ENCODE measurements around the gene RIC8B.

The RIC8B gene

DNA sequence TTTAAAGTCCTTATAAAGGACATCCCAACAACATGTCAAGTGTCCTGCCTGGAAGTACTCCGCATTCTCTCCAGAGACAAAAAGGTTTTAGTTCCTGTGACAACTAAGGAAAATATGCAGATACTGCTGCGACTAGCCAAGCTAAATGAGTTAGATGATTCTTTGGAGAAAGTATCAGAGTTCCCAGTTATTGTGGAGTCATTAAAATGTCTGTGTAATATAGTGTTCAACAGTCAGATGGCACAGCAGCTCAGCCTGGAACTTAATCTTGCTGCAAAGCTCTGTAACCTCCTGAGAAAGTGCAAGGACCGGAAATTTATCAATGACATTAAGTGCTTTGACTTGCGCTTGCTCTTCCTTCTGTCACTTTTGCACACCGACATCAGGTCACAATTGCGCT is 40.2 kb downstream of the RIC8B start:
- TF ChIP-seq, protein P1, sequence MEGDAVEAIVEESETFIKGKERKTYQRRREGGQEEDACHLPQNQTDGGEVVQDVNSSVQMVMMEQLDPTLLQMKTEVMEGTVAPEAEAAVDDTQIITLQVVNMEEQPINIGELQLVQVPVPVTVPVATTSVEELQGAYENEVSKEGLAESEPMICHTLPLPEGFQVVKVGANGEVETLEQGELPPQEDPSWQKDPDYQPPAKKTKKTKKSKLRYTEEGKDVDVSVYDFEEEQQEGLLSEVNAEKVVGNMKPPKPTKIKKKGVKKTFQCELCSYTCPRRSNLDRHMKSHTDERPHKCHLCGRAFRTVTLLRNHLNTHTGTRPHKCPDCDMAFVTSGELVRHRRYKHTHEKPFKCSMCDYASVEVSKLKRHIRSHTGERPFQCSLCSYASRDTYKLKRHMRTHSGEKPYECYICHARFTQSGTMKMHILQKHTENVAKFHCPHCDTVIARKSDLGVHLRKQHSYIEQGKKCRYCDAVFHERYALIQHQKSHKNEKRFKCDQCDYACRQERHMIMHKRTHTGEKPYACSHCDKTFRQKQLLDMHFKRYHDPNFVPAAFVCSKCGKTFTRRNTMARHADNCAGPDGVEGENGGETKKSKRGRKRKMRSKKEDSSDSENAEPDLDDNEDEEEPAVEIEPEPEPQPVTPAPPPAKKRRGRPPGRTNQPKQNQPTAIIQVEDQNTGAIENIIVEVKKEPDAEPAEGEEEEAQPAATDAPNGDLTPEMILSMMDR (IDR thresholded peaks at IDR 0.05; ENCODE audit: low read depth, low read length), result no peak
- no peak for DNase-seq (ENCODE audit: extremely low read depth, low read depth)

DNA sequence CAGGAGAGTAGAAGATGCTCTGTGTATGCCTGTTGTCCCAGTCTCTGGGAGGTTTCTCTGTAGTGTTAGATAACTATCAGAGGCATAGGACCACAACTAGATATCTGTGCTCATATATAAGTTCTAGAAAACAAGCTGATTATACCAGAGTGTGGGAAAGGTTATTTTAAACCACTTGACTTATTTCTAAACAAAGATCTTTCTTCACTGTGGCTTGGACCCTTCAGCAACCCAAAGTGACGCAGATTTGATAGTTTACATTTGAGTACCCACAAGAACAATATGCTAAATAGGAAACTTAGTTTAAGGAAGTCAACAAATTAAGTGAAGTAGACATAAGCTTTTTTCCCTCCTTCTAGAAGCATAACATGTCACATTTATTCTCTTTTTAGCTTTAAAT is 41.3 kb downstream of the RIC8B start:
- TF ChIP-seq, protein P1 (IDR thresholded peaks at IDR 0.05; ENCODE audit: low read depth, low read length), result no peak

DNA sequence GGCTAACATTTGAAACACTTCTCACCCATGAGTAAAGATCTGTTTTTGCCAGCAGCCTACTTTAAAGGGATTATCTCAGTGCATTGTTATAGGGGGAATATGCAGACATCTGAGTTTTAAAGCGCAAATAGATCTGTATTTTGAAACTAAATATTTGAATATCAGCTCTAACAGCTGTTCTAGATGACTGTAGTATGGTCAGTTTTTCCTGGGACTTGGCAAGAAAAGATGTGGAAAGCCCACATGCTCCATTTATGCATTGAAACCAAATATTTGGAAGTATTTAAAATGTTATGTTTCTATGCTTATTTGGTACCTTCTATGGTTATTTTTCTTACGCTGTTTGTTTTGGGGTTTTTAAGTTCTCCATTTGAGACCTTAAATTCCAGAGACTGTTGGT is 41.7 kb downstream of the RIC8B start:
- TF ChIP-seq, protein P1 (IDR thresholded peaks at IDR 0.05; ENCODE audit: low read depth, low read length), result no peak
- DNase-seq (ENCODE audit: extremely low read depth, low read depth), result no peak

More for the DNA sequence above, 41.3 kb downstream of the RIC8B start:
- DNase-seq (ENCODE audit: extremely low read depth, low read depth), result no peak

DNA sequence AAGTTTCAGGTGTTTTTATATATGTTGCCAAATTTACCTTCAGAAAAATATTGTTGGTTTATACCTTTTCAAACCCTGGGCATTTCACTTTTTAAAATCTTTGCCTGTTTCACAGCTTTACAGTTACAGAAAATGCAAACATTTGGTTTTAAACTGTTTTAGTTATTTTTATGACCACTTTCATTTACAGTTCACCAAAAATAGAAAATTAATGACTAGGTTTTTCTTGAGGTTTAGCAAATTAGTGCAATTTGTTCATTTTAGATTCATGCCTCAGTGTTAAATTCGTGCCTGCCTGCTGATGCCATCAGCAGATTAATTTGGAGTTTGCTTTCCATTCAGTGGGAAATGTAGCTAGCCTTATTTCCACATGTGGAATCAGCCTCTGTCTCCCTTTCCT is 45.5 kb downstream of the RIC8B start:
- TF ChIP-seq, protein P1 (IDR thresholded peaks at IDR 0.05; ENCODE audit: low read depth, low read length), result no peak
- no peak for DNase-seq (ENCODE audit: extremely low read depth, low read depth)

DNA sequence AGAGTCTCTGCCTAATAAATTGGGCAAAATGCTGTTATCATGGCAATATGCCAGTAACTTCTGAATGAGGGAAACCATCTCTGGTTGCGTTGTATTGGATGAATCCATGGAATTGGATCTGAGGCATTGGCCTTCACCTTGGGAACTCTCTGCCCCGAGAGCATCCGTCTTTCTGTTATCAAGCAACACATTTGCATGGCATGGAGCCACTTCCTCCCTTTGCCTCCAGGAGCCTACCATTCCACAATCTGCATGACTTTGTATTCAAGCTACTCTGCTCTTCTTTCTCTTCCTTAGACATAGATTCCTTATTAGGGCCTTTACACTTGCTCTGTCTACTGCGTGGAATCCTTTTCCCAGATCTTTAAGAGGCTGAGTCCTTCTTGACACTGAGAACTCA is 57.2 kb downstream of the RIC8B start:
- no peak for DNase-seq (ENCODE audit: extremely low read depth, low read depth)

DNA sequence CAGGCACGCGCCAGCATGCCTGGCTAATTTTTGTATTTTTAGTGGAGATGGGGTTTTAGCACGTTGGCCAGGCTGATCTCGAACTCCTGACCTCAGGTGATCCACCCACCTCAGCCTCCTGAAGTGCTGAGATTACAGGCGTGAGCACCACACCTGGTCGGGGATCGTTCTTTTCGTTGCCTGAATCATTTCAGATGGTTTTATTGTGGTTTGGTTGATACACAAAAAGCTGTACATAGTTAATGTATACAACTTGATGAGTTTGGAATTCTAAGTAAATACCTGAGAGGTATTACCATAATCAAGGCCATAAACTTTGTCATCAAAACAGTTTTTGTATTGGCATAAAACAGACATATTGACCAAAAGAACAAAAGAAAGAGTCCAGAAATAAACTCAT is 63.3 kb downstream of the RIC8B start:
- TF ChIP-seq, protein P1 (IDR thresholded peaks at IDR 0.05; ENCODE audit: low read depth, low read length), result no peak
- DNase-seq (ENCODE audit: extremely low read depth, low read depth), result no peak

More for the DNA sequence above, 57.2 kb downstream of the RIC8B start:
- TF ChIP-seq, protein P1 (IDR thresholded peaks at IDR 0.05; ENCODE audit: low read depth, low read length), result no peak

DNA sequence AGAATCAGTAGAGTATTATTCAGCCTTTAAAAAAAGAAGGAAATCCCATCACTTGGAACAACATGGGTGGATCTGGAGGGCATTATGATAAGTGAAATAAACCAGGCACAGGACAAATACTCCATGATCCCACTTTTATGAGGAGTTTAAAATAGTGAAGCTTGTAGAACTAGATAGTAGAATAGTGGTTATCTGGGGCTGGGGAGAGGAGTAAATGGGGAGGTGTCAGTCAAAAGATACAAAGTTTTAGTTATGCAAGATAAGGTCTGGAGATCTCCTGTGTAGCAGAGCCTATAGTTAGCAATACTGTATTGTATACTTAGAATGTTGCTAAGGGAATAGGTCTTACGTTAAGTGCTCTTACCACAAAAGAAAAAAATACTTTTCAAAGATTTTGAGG is 64.9 kb downstream of the RIC8B start:
- DNase-seq (ENCODE audit: extremely low read depth, low read depth), result no peak
- TF ChIP-seq, protein P1 (IDR thresholded peaks at IDR 0.05; ENCODE audit: low read depth, low read length), result no peak
